PC-9 (cell line): ENCODE results near the gene DUSP9. TPM values are rescaled to one million over a fixed set of nuclear protein-coding genes. Genes with fewer than 3 reads are reported as not detected.

Experiments
- BruUV-seq: library from RNA; stranded (reverse); fragments of 400-500 nt; replicated peaks from 2 replicates; lab custom pipeline; 2021; lab: Mats Ljungman, UMichigan
- CTCF ChIA-PET: fragments of 300-600 bp; sonication (Branson Sonifier 250); formaldehyde crosslinking; loops from one replicate; lab custom pipeline; 2022; ENCODE audit warnings: antibody characterized with exemption; lab: Charles Lee
- POLR2A ChIA-PET: fragments of 300-600 bp; sonication (Branson Sonifier 250); formaldehyde crosslinking; loops from one replicate; lab custom pipeline; 2022; ENCODE audit warnings: antibody characterized with exemption; ENCODE audit not compliant: unreplicated experiment; lab: Charles Lee
- DNase-seq, 2 experiments: peaks; one replicate each; pipeline versions ENCODE4 v3.0.0 to v3.0.0-alpha.2; 2015 to 2022; ENCODE audit warnings: mixed read lengths in 1 of 2
- H2AFZ ChIP-seq: fragments of 200-600 bp; sonication (generic); 2 replicates; pipeline ENCODE4 v1.8.1; 2017; ENCODE audit warnings: antibody characterized with exemption
- H3F3A ChIP-seq: fragments of 200-600 bp; sonication (generic); 2 replicates; pipeline ENCODE4 v1.8.1; 2017; ENCODE audit warnings: antibody characterized with exemption, mild to moderate bottlenecking, low read depth; ENCODE audit not compliant: insufficient read depth
- H3K27ac ChIP-seq: fragments of 200-600 bp; sonication (generic); 2 replicates; pipeline ENCODE4 v1.6.1; 2016; ENCODE audit warnings: mixed run types
- H3K27me3 ChIP-seq: fragments of 200-600 bp; sonication (generic); 2 replicates; pipeline ENCODE4 v1.6.1; 2016; ENCODE audit warnings: low read depth, mixed run types; ENCODE audit not compliant: insufficient read depth
- H3K36me3 ChIP-seq: fragments of 200-600 bp; sonication (generic); 2 replicates; pipeline ENCODE4 v1.6.1; 2016; ENCODE audit warnings: low read depth, mixed run types
- H3K4me1 ChIP-seq: fragments of 200-600 bp; sonication (generic); replicated peaks from 2 replicates; pipeline ENCODE4 v1.6.1; 2016; ENCODE audit warnings: mixed run types; ENCODE audit not compliant: insufficient read depth
- H3K4me2 ChIP-seq: fragments of 200-600 bp; sonication (generic); 2 replicates; pipeline ENCODE4 v1.6.1; 2017; ENCODE audit warnings: mixed run types
- H3K4me3 ChIP-seq: fragments of 200-600 bp; sonication (generic); 2 replicates; pipeline ENCODE4 v1.6.1; 2016; ENCODE audit warnings: mixed run types
- H3K79me2 ChIP-seq: fragments of 200-600 bp; sonication (generic); 2 replicates; pipeline ENCODE4 v1.6.1; 2017; ENCODE audit warnings: low read depth, mixed run types
- H3K9me2 ChIP-seq: fragments of 200-600 bp; sonication (generic); 2 replicates; pipeline ENCODE4 v1.8.1; 2017; ENCODE audit warnings: mild to moderate bottlenecking; ENCODE audit not compliant: insufficient read depth
- H3K9me3 ChIP-seq: fragments of 200-600 bp; sonication (generic); 2 replicates; pipeline ENCODE4 v1.8.1; 2016; ENCODE audit warnings: low read depth; ENCODE audit not compliant: insufficient read depth
- H4K20me1 ChIP-seq: fragments of 200-600 bp; sonication (generic); 2 replicates; pipeline ENCODE4 v1.8.1; 2017; ENCODE audit not compliant: insufficient read depth
- CTCF ChIP-seq: fragments of 200-600 bp; sonication (generic); conservative IDR thresholded peaks from 2 replicates; pipeline ENCODE4 v1.6.1; 2017; ENCODE audit warnings: mixed run types, antibody characterized with exemption, mild to moderate bottlenecking, moderate library complexity
- EZH2 ChIP-seq: fragments of 200-600 bp; sonication (generic); IDR thresholded peaks from 2 replicates; pipeline ENCODE4 v1.8.0; 2017; ENCODE audit warnings: antibody characterized with exemption, low read depth
- intact Hi-C: fragments of 100-400 bp; cut with micrococcal nuclease; formaldehyde crosslinking; loops from one replicate; pipeline ENCODE4 v1.10.0; 2022; ENCODE audit not compliant: unreplicated experiment
- total RNA-seq: library from RNA; stranded (reverse); gene quantifications from 2 replicates; pipeline ENCODE4 v1.2.3, GENCODE V29; 2021

DUSP9 gene
- total RNA-seq, 1 experiment from 2014 or later = 1.3 TPM

GRCh38 chrX:153669174-153669890 is 22.3 kb downstream of the DUSP9 start:
- intact Hi-C loops = loop anchor here (2.0 to 10.0 kb wide), 3 partner anchors 115 to 635 kb away; no protein-coding TSS in a partner anchor
- Histone ChIP-seq H2AFZ (no peak overlapping the region), H3F3A (no peaks in the 10 kb centered on the region), H3K27ac (no peak overlapping the region), H3K79me2 (no peaks in the 10 kb centered on the region), H4K20me1 (no peaks in the 10 kb centered on the region), H3K36me3 (no peaks in the 10 kb centered on the region), H3K27me3 (peaks cover 21% of the 10 kb centered on the region; the same call in 1 of the 2 replicates), H3K4me1 (no peaks in the 10 kb centered on the region), H3K4me2 (no peak overlapping the region), H3K9me3 (no peaks in the 10 kb centered on the region), H3K9me2 (no peaks in the 10 kb centered on the region), H3K4me3 (no peak overlapping the region)
- DNase-seq = no peak
- TF ChIP-seq EZH2 = no peak
- peak; percentile 83 for TF ChIP-seq CTCF
- BruUV-seq = no TSS peak
- ChIA-PET CTCF (interaction anchor here (0.5 to 1.3 kb wide), 2 partner anchors 130 to 160 kb away, joined by 3 read pairs; no protein-coding TSS in a partner anchor), POLR2A (no interaction called here)

- no TSS peak for BruUV-seq
- H3K4me3 ChIP-seq = no peak overlapping the region
- no peaks in the 10 kb centered on the region for H4K20me1 ChIP-seq
- intact Hi-C loops = loop anchor here (2.0 to 10.0 kb wide), 3 partner anchors 115 to 635 kb away; no protein-coding TSS in a partner anchor
- H3F3A ChIP-seq = no peaks in the 10 kb centered on the region
- peaks cover 18% of the 10 kb centered on the region; the same call in 1 of the 2 replicates for H3K27me3 ChIP-seq
- TF ChIP-seq CTCF (no peak), EZH2 (no peak)
- no peaks in the 10 kb centered on the region for H3K4me1 ChIP-seq
- no peak for DNase-seq
- POLR2A ChIA-PET = no interaction called here
- H3K79me2 ChIP-seq = no peaks in the 10 kb centered on the region
- H3K36me3 ChIP-seq = no peaks in the 10 kb centered on the region
- no peak overlapping the region for H2AFZ ChIP-seq
- no peak overlapping the region for H3K27ac ChIP-seq
- no peak overlapping the region for H3K4me2 ChIP-seq
- CTCF ChIA-PET = interaction anchor here (1.3 kb wide), 1 partner anchor 131 kb away, joined by 3 read pairs; no protein-coding TSS in a partner anchor
- H3K9me2 ChIP-seq = no peaks in the 10 kb centered on the region
- H3K9me3 ChIP-seq = no peaks in the 10 kb centered on the region
Measured at GRCh38 chrX:153669901-153670731, 23.1 kb downstream of the DUSP9 start.

GRCh38 chrX:153670748-153671588 is 24.0 kb downstream of the DUSP9 start:
- Histone ChIP-seq H3K4me1 (no peaks in the 10 kb centered on the region), H3K4me2 (no peak overlapping the region), H4K20me1 (no peaks in the 10 kb centered on the region), H3K4me3 (no peak overlapping the region), H3K9me3 (no peaks in the 10 kb centered on the region), H3K36me3 (no peaks in the 10 kb centered on the region), H3K9me2 (no peaks in the 10 kb centered on the region), H3F3A (no peaks in the 10 kb centered on the region), H3K27ac (no peak overlapping the region), H3K79me2 (no peaks in the 10 kb centered on the region), H2AFZ (no peak overlapping the region), H3K27me3 (peaks cover 10% of the 10 kb centered on the region; the same call in 1 of the 2 replicates)
- no peak for DNase-seq
- no TSS peak for BruUV-seq
- TF ChIP-seq CTCF = no peak
- POLR2A ChIA-PET = no interaction called here
- CTCF ChIA-PET = no interaction called here
- intact Hi-C loops = no loop called here
